ENCODE results near the gene A1BG. TPM values are rescaled to one million over a fixed set of nuclear protein-coding genes. Genes with fewer than 3 reads are reported as not detected.
A peak's percentile ranks its signal among the peaks of the same experiment; 100 is the strongest.

The A1BG gene, protein sequence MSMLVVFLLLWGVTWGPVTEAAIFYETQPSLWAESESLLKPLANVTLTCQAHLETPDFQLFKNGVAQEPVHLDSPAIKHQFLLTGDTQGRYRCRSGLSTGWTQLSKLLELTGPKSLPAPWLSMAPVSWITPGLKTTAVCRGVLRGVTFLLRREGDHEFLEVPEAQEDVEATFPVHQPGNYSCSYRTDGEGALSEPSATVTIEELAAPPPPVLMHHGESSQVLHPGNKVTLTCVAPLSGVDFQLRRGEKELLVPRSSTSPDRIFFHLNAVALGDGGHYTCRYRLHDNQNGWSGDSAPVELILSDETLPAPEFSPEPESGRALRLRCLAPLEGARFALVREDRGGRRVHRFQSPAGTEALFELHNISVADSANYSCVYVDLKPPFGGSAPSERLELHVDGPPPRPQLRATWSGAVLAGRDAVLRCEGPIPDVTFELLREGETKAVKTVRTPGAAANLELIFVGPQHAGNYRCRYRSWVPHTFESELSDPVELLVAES
- 10 to 100 TPM; 35.2 to 36.2 TPM for total RNA-seq

DNA sequence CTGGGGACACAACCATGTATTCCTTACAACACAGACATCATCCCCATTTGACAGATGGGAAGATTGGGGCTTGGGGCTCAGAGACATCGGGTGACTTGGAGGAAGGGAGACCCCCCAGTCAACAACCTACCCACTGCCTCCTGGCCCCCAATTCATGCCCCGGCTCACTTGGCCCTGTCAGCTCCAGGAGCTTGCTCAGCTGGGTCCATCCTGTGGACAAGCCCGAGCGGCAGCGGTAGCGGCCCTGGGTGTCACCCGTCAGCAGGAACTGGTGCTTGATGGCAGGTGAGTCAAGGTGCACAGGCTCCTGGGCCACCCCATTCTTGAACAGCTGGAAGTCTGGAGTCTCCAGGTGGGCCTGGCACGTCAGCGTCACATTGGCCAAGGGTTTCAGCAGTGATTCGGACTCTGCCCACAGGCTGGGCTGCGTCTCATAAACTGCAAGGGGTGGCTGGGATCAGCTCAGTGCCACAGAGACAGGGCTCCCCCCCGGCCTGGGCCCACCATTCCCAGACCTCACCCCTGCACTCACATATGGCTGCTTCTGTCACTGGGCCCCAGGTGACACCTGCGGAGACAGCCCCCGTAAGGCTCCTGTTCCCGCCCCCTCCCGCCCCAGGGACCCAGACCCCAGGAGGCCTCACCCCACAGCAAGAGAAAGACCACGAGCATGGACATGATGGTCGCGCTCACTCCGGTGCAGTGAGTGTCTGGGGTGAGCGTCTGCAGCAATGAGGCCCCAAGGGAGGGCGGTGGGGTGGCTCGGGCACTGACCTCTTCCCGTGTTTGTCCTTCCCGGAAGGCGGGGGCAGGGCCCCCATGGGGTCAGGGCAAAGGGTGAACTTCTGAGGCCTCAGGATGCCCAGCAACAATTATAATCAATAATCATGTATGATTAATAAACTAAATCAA lies at the start of gene A1BG:
Gene A1BG (minus strand): TSS at position 733 of the 912 bp plus-strand sequence. CDS start 55 bp downstream, at position 678.
- DNase-seq (no peak), ATAC-seq (no peak)
- Mint-ChIP-seq H3K36me3 (ENCODE audit: low read depth) (peaks cover 21% of the 10 kb centered on the region), H3K9me3 (no peaks in the 10 kb centered on the region), H3K27ac (no peak within 1 kb of the TSS), H3K4me3 (no peak within 1 kb of the TSS), H3K27me3 (no peaks in the 10 kb centered on the region), H3K4me1 (ENCODE audit: low read depth) (peaks cover 36% of the 10 kb centered on the region)
- CTCF ChIA-PET: no interaction called here
- TF ChIP-seq, protein P1, sequence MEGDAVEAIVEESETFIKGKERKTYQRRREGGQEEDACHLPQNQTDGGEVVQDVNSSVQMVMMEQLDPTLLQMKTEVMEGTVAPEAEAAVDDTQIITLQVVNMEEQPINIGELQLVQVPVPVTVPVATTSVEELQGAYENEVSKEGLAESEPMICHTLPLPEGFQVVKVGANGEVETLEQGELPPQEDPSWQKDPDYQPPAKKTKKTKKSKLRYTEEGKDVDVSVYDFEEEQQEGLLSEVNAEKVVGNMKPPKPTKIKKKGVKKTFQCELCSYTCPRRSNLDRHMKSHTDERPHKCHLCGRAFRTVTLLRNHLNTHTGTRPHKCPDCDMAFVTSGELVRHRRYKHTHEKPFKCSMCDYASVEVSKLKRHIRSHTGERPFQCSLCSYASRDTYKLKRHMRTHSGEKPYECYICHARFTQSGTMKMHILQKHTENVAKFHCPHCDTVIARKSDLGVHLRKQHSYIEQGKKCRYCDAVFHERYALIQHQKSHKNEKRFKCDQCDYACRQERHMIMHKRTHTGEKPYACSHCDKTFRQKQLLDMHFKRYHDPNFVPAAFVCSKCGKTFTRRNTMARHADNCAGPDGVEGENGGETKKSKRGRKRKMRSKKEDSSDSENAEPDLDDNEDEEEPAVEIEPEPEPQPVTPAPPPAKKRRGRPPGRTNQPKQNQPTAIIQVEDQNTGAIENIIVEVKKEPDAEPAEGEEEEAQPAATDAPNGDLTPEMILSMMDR (IDR thresholded peaks at IDR 0.05): no peak
- intact Hi-C loops (cut with micrococcal nuclease): no loop called here
- POLR2A ChIA-PET: interaction anchor here (1.6 to 1.8 kb wide), 2 partner anchors 9 to 10 kb away, joined by 6 to 7 read pairs; partner anchors contain the start of gene ZNF497

DNA sequence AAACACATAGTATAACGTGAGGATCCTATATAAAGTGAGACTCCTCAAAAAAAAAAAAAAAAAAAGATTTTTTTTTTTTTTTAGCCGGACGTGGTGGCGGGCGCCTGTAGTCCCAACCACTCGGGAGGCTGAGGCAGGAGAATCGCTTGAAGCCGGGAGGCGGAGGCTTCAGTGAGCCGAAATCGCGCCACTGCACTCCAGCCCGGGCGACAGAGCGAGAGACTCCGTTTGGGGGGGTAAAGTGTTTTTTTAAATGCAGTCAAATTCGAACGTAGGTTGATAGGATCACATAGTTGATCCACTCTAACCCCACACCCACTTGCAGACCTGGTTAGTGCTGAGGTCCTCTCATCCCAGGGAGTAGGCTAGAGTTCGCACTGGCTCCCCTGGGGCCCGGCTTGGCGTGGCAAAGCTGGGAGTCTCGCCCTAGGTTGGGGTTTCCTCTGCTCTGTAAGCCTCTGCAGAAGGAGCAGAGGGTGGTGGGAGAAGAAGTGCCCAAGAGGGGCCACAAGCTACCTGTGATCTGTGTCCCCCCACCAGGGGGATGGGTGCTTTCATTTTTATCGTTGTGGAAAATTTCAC lies 48.6 kb upstream of the A1BG start:
- intact Hi-C loops (cut with micrococcal nuclease): no loop called here
- Mint-ChIP-seq H3K36me3 (ENCODE audit: low read depth) (peaks cover 3% of the 10 kb centered on the region), H3K4me1 (ENCODE audit: low read depth) (peaks cover 22% of the 10 kb centered on the region), H3K9me3 (no peaks in the 10 kb centered on the region), H3K4me3 (peak overlapping the region; percentile 87), H3K27ac (no peak overlapping the region), H3K27me3 (no peaks in the 10 kb centered on the region)
- ChIA-PET POLR2A (interaction anchor here (0.9 to 1.0 kb wide), 2 partner anchors 10 to 15 kb away, joined by 3 to 5 read pairs; partner anchors contain the start of gene RPS5), CTCF (no interaction called here)
- DNase-seq (no peak), ATAC-seq (no peak)
- TF ChIP-seq, protein P1 (IDR thresholded peaks at IDR 0.05): no peak

DNA sequence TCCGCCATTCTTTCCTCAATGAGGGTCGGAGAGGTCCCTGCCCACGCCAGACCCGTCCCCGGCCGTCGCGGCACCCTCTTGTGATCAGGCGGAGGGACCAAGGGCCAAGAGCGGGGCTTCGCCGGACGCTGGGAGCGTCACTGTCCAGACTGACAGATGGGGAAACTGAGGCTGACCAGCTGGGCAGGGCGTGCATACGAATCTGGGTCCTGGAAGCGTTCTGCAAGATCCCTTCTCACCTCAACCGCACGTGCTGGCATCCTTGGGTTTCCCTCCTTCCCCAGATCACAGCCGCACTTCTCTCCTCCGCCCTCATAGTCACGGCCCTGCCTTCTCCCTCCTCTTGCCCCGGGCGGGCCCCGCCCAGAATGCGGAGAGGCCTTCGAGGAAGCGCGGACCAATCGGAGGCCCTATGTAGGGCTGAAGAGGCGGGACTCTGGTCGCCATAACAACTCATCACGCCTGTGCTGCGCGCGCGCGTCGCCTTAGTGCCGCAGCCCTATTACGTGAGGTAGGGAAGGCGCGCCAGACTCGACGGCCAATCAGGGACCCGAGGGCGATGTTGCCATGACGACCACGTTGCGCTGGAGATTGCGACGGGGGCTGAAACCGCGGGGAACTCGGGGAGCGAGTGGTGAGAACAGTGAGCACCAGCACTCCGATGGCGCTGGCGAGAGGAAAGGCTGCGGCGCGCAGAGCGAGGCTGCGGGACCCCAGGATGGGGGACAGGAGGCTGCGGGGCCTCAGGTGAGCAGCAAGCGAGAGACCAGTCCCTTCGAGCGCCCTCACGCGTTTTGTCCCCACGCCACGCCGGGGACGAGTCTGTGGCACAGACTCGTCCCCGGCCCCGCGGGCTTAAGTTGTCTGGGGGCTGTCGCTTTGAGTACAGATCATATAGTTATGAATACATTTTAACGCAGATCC lies 47.9 kb upstream of the A1BG start:
- Mint-ChIP-seq H3K4me3 (peak overlapping the region; percentile 87), H3K36me3 (ENCODE audit: low read depth) (no peaks in the 10 kb centered on the region), H3K4me1 (ENCODE audit: low read depth) (peaks cover 18% of the 10 kb centered on the region), H3K27me3 (no peaks in the 10 kb centered on the region), H3K27ac (peak overlapping the region; percentile 86), H3K9me3 (no peaks in the 10 kb centered on the region)
- CTCF ChIA-PET: no interaction called here
- intact Hi-C loops (cut with micrococcal nuclease): no loop called here
- peak; percentile 100 for DNase-seq
- TF ChIP-seq, protein P1 (IDR thresholded peaks at IDR 0.05): no peak
- POLR2A ChIA-PET: interaction anchor here (7.2 kb wide), 1 partner anchor 14 kb away, joined by 45 read pairs; the partner anchor contains the start of gene RPS5
- ATAC-seq: peak; percentile 99

DNA sequence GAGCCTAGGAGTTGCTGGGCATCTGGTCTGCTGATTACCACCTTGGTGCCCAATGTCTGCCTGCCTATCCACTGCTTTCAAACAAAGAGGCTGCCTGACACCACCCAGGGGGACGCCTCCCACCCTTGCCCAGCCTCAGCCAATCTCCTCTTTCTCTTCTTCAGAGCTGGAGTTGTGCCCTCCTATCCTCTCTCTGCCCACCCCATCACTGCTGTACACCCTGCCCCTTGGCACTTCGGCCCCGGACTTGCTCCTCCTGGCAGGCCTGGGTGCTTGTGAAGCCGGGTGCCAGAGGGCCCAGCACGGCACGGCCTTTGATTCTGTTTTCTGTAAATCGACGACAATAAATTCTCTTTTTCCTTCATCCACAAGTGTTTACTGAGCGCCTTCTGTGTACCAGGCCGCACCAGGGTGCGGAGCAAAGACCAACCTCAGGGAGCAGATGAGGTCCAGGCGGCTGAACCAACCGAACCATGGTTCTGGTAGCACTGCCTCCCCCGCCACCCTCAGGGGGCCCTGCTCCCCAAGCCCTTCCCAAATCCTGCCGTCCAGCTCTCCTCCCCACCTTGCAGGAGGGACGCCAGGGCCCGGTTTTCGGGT lies 47.1 kb upstream of the A1BG start:
- POLR2A ChIA-PET: interaction anchor here (7.2 kb wide), 1 partner anchor 13 kb away, joined by 45 read pairs; the partner anchor contains the start of gene RPS5

More for the DNA sequence above, 47.1 kb upstream of the A1BG start:
- no peak for DNase-seq
- Mint-ChIP-seq H3K27me3 (no peaks in the 10 kb centered on the region), H3K36me3 (ENCODE audit: low read depth) (peaks cover 5% of the 10 kb centered on the region), H3K4me3 (peak overlapping the region; percentile 87), H3K9me3 (no peaks in the 10 kb centered on the region), H3K27ac (no peak overlapping the region), H3K4me1 (ENCODE audit: low read depth) (peaks cover 18% of the 10 kb centered on the region)
- TF ChIP-seq, protein P1 (IDR thresholded peaks at IDR 0.05): no peak
- intact Hi-C loops (cut with micrococcal nuclease): no loop called here
- CTCF ChIA-PET: no interaction called here
- ATAC-seq: no peak

Measured in activated CD8-positive, alpha-beta T cell treated with anti-CD3 and anti-CD28 coated beads for 36 hours (primary cell).